WI38 (cell line): ENCODE measurements around the gene HDAC4.
A peak's percentile ranks its signal among the peaks of the same experiment; 100 is the strongest.

ENCODE experiments used
- H3K4me3 ChIP-seq: 2 replicates; pipeline ENCODE4 v1.5.1; 2011; ENCODE audit warnings: low read depth, mild to moderate bottlenecking, control low read depth, low read length
- TF ChIP-seq, protein P1 (sequence below): IDR thresholded peaks from 2 replicates; pipeline ENCODE4 v1.5.1; 2012; ENCODE audit warnings: low read depth, mild to moderate bottlenecking, control low read depth, low read length

The HDAC4 gene

DNA sequence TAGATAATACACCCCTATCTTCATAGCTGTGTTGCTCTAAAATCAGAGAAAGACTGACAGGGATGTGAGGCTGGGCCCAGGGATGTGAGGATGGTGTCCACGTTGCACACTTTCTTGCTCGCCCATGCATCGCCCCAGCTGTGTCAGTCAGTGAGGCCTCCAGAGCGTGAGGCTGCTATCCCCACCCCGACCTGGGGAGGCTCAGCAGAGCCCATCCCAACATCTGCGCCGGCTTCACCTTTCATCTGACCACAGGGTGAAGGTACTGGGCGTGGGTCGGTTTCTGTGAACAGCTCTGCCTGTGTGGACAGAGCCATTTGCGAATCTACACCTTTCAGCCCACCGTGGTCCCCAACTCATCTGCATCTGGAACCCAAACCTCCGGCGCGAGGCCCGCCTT is 255.7 kb downstream of the HDAC4 start:
- TF ChIP-seq, protein P1, sequence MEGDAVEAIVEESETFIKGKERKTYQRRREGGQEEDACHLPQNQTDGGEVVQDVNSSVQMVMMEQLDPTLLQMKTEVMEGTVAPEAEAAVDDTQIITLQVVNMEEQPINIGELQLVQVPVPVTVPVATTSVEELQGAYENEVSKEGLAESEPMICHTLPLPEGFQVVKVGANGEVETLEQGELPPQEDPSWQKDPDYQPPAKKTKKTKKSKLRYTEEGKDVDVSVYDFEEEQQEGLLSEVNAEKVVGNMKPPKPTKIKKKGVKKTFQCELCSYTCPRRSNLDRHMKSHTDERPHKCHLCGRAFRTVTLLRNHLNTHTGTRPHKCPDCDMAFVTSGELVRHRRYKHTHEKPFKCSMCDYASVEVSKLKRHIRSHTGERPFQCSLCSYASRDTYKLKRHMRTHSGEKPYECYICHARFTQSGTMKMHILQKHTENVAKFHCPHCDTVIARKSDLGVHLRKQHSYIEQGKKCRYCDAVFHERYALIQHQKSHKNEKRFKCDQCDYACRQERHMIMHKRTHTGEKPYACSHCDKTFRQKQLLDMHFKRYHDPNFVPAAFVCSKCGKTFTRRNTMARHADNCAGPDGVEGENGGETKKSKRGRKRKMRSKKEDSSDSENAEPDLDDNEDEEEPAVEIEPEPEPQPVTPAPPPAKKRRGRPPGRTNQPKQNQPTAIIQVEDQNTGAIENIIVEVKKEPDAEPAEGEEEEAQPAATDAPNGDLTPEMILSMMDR, result no peak
- no peak overlapping the region for H3K4me3 ChIP-seq

DNA sequence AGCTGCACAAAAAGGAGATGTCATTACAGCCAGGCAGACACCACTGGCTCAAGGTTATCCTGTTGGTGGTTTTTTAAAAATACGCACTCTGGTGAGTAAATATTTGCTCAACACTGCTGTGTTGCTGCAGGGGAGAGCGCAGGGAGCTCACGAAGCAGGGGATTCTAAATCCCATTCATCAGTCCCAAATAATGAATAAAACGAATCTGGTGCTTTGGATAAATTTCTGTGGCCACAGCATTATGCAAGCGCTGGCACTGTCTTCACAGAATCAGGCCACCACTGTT is 256.2 kb downstream of the HDAC4 start:
- TF ChIP-seq, protein P1, result no peak
- no peak overlapping the region for H3K4me3 ChIP-seq

DNA sequence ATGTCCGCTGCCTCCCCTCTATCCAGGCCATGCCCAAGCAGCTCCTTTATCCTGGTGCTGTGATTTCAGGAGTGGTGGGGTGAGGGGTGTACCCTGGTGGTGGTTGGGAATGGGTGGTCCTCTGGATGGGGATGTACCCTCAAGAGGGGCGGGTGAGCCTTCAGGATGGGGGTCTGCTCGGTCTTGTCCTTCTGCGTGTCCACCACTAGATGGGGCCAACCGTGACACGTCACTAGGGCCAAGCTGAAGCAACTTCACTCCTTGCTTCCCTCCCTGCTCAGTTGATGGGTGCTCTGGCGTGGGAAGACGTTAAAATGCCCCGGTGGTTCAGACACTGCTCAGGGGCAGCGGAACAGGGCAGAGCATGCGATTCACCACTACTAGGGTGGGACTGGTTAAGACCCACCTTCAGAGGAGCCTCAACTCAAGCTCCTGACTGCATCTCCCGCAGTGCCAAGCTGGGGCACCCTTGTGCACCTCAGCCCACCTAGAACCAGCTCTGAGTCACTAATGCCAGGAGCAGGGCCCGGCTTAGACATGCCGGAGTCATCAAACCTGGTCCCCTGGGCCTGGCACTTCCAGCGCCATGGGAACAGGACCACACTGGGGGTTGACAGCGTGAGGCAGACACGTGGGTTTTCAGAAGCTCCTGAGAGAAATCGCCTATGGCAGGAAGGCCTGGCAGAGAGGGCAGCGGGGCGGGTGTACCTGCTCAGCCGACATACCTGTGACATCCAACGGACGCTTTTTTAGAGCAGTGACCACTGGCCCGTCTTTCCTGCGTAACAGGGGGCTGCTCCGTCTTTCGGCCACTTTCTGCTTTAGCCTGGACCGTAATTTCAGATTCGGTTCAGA is 256.7 kb downstream of the HDAC4 start:
- TF ChIP-seq, protein P1, result peak; percentile 79
- no peak overlapping the region for H3K4me3 ChIP-seq

DNA sequence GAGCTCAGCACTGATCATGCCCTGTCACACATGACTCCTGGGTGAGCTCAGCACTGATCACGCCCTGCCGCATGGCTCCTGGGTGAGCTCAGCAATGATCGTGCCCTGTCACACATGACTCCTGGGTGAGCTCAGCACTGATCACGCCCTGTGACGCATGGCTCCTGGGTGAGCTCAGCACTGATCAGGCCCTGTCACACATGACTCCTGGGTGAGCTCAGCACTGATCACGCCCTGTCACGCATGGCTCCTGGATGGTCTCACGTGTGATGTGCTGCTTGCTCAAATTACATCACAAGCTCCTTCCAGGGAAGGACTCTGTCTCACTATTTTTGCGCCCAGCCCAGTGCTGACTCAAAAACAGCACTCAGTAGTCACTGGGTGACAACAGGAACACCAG is 258.0 kb downstream of the HDAC4 start:
- H3K4me3 ChIP-seq, result no peak overlapping the region
- TF ChIP-seq, protein P1, result no peak

DNA sequence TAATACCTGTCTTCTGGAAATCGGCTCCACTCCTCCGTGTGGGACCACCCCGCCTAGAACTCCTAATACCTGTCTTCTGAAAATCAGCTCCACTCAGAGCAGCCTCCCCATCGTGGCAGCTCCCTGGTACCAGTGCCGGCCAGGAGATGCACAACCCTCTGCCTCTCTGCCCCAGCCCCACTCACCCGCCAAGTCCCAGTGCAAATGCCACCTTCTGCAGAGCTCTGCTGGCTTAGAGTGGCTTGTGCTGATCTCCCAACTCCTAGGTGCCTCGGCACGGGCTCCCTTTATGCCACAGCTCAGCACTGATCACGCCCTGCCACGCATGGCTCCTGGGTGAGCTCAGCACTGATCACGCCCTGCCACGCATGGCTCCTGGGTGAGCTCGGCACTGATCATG is 258.5 kb downstream of the HDAC4 start:
- TF ChIP-seq, protein P1, result no peak
- no peak overlapping the region for H3K4me3 ChIP-seq

DNA sequence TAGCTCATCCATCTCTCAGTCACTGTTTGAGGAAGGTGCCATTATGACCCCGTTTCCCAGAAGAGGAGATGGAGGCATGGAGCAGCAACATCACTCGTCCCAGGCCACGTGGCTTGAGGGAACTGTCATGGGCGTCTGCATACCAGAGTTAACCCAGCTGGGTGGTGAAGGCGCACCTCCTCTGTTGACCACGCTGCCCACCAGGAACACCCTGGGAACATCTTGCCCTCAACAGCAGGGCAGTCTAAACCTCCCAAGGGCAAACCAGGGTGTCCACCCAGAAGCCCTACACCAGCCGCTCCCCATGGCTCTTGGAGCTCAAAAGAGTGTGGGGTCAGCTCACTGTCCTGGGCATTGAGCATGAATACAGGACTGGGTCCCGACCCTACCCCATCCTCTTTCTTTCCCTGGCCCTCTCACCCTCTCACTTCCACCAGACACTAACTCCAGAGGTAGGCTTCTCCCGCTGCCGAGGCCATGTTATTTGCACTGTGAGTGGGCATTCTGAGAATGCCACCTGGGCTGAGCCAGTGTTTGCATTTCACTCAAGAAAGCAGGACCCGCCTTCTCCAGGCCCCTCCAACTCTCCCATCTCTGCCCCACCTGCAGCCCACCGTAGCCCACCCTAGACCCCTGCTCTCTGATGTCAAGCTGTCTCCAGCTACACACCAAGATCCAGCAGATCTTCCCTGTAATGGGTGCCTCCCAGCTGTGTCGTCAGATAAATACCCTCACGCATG is 259.6 kb downstream of the HDAC4 start:
- TF ChIP-seq, protein P1, result no peak
- no peak overlapping the region for H3K4me3 ChIP-seq

DNA sequence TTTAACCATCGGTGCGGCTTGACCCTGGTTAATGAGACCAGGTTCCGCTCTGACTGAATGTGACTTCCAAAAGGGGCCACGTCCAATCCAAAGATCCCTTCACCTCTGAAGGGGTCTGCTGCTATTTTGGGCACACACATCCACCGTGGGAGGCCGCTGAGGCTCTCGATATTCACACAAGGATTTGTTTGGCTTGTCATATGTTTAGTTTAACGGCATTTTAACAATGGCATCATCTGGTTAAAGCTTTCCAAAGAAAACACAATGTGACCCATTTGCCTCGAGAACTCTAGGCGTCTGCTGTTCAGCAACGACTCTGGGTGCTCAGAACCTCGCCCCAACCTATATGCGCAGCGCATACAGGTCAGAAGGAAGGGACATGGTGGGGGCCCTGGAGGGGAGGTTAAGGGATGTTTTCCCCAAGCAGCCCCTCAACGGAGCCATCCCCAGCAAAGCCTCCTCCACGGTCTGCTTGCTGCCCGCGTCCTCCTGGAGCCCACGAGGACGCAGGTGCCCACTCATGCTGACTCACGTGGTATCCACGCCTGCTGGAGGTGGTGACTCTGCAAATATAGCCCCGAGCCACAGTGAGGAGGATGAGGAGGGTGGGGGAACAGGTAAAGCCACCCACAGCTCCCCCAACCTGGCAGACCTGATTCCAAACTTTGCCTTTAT is 260.3 kb downstream of the HDAC4 start:
- H3K4me3 ChIP-seq, result no peak overlapping the region
- TF ChIP-seq, protein P1, result no peak
